Mucosa of stomach (tissue), 1 donor: ENCODE data around the gene POU2F2.

Experiments
- H3K27me3 ChIP-seq: one replicate; pipeline ENCODE4 v1.7.0; 2013; ENCODE audit warnings: mild to moderate bottlenecking, low read length; ENCODE audit not compliant: control insufficient read depth, insufficient read depth
- H3K36me3 ChIP-seq: one replicate; pipeline ENCODE4 v1.7.0; 2013; ENCODE audit warnings: low read length; ENCODE audit not compliant: control insufficient read depth, insufficient read depth
- H3K4me1 ChIP-seq: one replicate; pipeline ENCODE4 v1.7.0; 2013; ENCODE audit warnings: mild to moderate bottlenecking, low read length; ENCODE audit not compliant: control insufficient read depth, insufficient read depth
- H3K4me3 ChIP-seq: one replicate; pipeline ENCODE4 v1.7.0; 2013; ENCODE audit warnings: low read length
- H3K9ac ChIP-seq: one replicate; pipeline ENCODE4 v1.7.0; 2013; ENCODE audit warnings: mild to moderate bottlenecking, low read length, moderate library complexity
- H3K9me3 ChIP-seq: one replicate; pipeline ENCODE4 v1.7.0; 2013; ENCODE audit warnings: mild to moderate bottlenecking, low read length, moderate library complexity; ENCODE audit not compliant: control insufficient read depth
- donor health status: Pancreatic carcinoma.

POU2F2 gene

DNA sequence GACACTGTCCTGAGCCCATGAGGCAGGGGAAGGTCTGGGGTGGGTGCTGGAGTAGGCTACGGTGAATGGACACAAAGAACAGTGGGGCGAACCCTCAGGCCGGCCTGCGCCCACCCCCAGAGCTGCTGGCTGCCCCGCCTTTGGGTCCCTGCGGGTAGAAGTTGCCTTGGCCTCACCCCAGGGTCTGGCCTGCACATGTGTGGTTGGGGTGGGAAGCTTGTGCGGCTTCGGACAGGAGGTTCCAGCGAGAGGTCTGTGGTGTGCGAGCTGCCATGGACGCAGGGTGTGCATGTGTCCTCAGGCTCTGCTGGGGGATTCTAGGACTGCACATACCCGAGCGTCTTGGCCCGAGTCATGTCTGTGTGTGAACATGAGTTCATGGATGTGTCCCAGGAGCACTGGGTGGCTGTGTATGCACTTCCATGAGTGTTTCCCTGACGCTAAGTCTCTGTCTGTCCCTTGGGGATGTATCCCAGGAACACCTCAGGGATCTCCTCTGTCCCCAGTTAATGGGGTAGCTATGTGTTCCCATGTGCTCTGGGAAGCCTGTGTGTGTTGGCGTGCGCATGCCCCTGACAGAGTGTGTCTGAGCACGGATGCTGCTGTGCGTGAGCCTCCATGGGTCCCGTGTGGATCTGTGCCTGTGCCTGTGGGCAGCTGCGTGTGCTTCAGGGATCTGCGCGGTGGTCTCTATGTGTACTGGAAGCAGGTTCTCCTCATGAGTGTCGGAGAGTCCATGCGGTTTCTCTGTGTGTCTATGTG, 20.8 kb upstream of the POU2F2 start:
- Histone ChIP-seq H3K4me1 (no peaks in the 10 kb centered on the region), H3K9ac (no peak overlapping the region), H3K36me3 (no peaks in the 10 kb centered on the region), H3K27me3 (peaks cover 47% of the 10 kb centered on the region), H3K9me3 (no peaks in the 10 kb centered on the region), H3K4me3 (no peak overlapping the region)

DNA sequence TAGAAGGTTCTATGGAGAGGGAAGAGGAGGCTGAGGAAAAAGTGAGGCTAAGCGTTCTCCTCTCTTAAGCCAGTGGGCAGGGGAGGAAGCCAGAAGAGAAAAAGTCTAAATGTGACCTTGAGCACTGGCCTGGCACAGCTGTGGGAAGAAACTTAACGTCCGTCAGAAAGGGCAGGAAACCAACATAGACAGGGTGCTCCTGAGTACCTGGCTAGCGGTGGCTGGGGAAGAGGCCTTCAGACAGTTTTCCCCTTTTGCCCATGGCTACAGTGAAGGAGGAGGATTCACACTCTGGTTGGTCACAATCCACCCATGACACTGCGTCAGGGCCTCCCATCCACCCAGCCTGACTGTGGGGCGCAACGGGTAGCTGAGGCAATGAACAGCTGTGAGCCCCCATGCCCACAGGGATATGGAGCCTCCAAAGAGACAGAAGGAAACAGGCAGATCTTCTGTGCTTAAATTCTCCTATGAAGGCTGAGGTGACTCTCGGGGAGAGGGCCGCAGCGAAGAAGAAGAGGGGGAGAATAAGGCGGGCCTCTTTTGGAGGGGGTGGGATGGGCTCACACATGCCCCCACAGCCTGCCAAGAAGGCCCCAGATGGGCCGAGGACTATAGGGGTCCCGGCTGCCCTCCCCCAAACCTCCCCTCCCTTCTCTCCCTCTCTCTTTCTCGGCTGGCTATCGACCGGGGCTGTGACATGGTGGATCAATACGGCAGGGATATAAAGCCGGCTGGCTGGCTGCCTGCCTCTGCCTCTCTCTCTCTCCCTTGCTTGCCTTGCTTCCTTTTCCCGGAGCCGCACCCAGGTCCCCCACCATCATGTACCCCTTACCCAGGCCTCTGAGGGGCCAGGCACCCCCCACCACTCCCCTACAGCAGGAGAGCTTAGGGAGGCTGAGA, 19.8 kb upstream of the POU2F2 start:
- H3K9ac ChIP-seq = no peak overlapping the region
- no peaks in the 10 kb centered on the region for H3K36me3 ChIP-seq
- H3K9me3 ChIP-seq = no peaks in the 10 kb centered on the region
- H3K4me3 ChIP-seq = no peak overlapping the region
- H3K4me1 ChIP-seq = no peaks in the 10 kb centered on the region
- peaks cover 47% of the 10 kb centered on the region for H3K27me3 ChIP-seq

DNA sequence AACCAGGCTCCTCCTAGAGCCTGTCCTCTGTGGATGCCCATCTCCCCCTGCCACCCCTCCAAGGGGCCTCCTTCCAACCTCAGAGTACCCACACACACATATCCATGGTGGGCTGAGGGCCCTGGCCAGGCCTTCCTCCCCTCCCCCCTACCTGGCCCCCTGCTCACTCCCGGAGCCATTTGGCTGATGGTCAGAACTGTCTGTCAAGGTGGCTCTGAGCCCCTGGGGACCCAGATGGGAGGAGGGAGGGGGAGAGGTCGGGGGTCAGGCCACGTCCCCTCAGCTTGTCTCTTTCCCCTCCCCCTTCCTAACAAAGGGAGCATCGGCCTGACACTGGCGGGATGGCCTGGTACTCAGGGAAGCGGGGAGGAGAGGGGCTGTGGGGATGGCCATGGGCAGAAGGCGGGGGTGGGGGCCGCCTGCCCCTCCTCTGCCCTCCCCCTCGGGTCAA, 18.7 kb upstream of the POU2F2 start:
- H3K27me3 ChIP-seq = peaks cover 45% of the 10 kb centered on the region
- H3K9me3 ChIP-seq = no peaks in the 10 kb centered on the region
- no peak overlapping the region for H3K9ac ChIP-seq
- H3K4me1 ChIP-seq = no peaks in the 10 kb centered on the region
- H3K36me3 ChIP-seq = no peaks in the 10 kb centered on the region
- H3K4me3 ChIP-seq = no peak overlapping the region

- Histone ChIP-seq H3K27me3 (peaks cover 40% of the 10 kb centered on the region), H3K4me3 (no peak overlapping the region), H3K9me3 (no peaks in the 10 kb centered on the region), H3K36me3 (no peaks in the 10 kb centered on the region), H3K4me1 (no peaks in the 10 kb centered on the region), H3K9ac (no peak overlapping the region)
Observed at GRCh38 chr19:42150364-42150763, 18.1 kb upstream of the POU2F2 start.

- no peak overlapping the region for H3K4me3 ChIP-seq
- no peaks in the 10 kb centered on the region for H3K4me1 ChIP-seq
- H3K9me3 ChIP-seq = no peaks in the 10 kb centered on the region
- peaks cover 34% of the 10 kb centered on the region for H3K27me3 ChIP-seq
- H3K36me3 ChIP-seq = no peaks in the 10 kb centered on the region
- H3K9ac ChIP-seq = no peak overlapping the region
Observed at GRCh38 chr19:42149447-42150202, 17.4 kb upstream of the POU2F2 start.

GRCh38 chr19:42148266-42148665, 16.0 kb upstream of the POU2F2 start:
- Histone ChIP-seq H3K9me3 (no peaks in the 10 kb centered on the region), H3K27me3 (peaks cover 23% of the 10 kb centered on the region), H3K36me3 (no peaks in the 10 kb centered on the region), H3K9ac (no peak overlapping the region), H3K4me1 (no peaks in the 10 kb centered on the region), H3K4me3 (no peak overlapping the region)

DNA sequence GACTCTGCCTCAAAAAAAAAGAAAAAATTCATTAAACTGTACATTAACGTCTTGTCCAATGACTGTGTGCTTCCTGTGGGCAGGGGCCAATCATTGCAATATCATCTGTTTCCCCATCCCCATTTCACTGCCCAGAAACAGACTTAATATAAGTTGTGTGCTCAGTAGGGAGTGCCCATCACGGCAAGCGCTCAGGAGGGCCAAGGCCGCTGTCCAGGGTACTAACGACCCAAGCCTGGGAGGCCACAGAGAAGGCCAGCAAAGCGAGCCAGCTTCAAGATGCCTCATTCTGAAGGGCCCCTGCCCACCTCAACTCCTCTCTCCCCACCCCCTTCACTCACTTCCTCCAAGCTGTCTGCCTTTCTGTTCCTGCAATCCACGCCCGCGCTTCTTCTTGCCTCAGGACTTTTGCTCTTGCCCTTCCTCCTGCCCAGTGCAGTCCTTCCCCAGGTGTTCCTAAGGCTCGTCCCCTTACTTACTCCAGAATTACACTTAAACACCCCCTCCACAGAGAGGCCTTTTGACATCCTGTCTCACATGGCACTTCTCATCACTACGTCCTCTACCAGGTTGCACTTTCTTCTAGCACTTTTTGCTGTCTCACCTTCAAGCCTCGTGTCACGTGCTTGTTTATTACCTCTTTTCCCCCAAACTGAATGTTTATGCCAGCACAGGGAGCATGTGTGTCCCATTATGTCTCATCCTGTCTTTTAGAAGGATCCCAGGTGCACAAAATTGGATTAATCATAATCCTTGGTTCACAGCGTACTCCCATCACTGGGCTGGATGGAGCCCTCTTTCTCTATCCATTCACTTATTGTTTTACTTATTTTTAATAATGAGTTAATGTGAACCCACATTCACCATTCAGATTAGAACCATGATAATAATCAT, 11.3 kb upstream of the POU2F2 start:
- Histone ChIP-seq H3K27me3 (peaks cover 11% of the 10 kb centered on the region), H3K4me3 (no peak overlapping the region), H3K36me3 (no peaks in the 10 kb centered on the region), H3K9me3 (no peaks in the 10 kb centered on the region), H3K4me1 (no peaks in the 10 kb centered on the region), H3K9ac (no peak overlapping the region)

DNA sequence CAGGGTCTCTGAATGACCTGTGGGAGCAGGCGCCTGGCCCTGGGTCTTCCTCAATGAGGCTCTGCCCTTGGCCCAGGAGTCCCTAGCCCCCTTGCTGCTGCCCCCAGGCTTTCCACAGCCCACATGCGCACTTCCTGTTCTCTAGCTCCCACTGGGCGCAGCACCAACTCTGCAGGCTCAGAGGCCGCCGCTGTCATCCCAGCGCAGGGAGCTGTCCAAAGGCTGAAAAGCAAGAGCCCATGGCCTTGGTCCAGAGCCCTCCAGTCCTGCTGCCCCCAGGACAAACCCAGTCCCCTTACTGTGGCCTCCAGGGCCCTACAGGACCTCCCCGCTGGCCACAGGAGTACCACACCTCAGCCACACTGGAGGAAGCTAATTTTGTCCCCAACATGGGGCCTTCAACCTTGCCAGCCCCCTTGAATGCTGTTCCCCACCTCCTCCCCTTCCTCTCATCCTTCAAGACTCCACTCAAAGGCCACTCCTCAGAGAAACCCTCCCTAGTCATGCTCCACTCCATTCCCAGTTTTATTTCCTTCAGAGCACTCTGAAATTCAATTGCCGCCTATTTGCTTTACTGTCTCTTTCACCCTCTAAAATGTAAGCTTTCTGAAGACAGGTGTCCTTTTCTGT, 8.0 kb upstream of the POU2F2 start:
- H3K27me3 ChIP-seq = peaks cover 16% of the 10 kb centered on the region
- H3K9me3 ChIP-seq = no peaks in the 10 kb centered on the region
- no peaks in the 10 kb centered on the region for H3K4me1 ChIP-seq
- no peak overlapping the region for H3K4me3 ChIP-seq
- no peak overlapping the region for H3K9ac ChIP-seq
- no peaks in the 10 kb centered on the region for H3K36me3 ChIP-seq

DNA sequence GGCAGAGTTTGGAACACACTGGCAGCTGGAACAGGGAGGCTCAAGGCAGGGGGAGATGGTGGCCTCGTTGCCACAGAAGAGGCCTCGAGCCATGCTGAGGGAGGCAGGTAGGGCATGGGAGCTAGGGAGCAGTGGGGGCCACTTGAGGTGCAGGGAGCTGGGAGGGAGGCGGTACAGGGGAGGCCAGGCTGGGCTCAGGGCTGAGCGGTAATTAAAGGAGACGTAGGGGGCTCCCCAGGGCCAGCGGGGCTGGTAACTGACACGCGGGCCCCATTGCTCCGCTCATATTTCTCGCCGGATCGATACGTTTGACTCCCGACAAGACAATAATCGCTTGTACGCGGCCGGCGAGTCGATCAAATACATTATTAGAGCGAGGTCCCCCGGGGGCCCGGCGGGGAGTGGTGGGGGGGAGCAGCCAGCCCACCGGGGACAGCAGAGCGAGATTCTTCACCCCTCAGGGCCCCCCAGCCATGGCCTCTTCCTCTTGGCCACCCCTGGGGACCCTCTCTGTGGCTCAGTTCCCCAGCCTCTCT, 2.4 kb upstream of the POU2F2 start:
- no peak overlapping the region for H3K9ac ChIP-seq
- peaks cover 14% of the 10 kb centered on the region for H3K4me1 ChIP-seq
- H3K9me3 ChIP-seq = no peaks in the 10 kb centered on the region
- H3K27me3 ChIP-seq = peaks cover 40% of the 10 kb centered on the region
- H3K36me3 ChIP-seq = no peaks in the 10 kb centered on the region
- H3K4me3 ChIP-seq = no peak overlapping the region

DNA sequence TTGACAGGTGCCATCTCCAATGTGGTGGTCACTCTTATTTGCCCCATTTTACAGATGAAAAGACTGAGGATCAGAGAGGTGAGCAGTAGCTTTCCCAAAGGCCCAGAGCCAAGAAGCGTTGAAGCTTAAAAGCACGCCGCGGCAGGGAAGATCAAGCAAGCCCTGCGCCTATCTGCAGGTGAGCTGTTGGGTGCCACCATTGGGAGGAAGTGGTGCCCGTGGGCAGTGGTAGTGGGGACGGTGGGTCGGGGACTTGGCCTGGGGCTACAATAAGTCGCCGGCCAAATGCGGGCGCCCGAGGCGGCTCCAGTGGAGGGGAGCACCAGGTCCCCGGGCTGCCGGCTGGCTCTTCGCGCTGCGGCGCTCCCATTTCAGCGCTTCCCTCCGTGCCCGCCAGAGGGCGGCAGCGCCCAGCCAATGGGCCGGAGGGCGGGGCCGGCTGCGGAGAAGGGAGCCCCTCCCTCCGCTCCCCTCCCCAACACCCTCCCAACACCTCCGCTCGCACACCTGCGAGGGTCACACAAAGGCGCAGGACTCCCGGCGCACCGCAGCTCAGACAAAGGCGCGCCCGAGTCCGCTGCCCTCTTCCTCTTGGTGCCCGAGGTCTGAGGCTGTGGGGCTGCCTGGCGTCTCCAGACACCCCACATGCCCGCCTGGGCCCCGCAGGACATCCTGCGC, 744 bp upstream of the POU2F2 start:
- H3K9ac ChIP-seq = no peak overlapping the region
- H3K4me1 ChIP-seq = peaks cover 14% of the 10 kb centered on the region
- H3K4me3 ChIP-seq = no peak overlapping the region
- no peaks in the 10 kb centered on the region for H3K9me3 ChIP-seq
- H3K36me3 ChIP-seq = no peaks in the 10 kb centered on the region
- H3K27me3 ChIP-seq = peaks cover 40% of the 10 kb centered on the region
